ENCODE measurements around the gene NEDD8.

DNA sequence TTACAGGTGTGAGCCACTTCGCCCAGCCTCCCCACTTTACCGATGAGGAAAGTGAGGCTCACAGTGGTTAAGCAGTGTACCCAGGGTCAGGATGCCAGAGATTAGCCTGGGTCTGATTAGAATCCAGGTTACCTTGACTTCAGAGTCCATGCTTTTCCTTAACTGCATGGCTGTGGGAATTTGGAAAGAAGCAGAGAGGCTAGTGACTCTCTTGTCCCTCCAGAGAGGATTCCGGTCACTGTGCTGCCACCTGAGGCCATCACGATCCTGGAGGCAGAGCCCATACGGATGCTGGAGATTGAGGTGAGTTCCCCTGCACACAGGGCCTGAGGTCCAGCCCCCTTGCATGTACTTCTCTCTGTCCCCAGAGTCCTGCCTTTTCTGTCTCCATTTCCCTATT, 55.6 kb downstream of the NEDD8 start:
- TF ChIP-seq, protein P1, sequence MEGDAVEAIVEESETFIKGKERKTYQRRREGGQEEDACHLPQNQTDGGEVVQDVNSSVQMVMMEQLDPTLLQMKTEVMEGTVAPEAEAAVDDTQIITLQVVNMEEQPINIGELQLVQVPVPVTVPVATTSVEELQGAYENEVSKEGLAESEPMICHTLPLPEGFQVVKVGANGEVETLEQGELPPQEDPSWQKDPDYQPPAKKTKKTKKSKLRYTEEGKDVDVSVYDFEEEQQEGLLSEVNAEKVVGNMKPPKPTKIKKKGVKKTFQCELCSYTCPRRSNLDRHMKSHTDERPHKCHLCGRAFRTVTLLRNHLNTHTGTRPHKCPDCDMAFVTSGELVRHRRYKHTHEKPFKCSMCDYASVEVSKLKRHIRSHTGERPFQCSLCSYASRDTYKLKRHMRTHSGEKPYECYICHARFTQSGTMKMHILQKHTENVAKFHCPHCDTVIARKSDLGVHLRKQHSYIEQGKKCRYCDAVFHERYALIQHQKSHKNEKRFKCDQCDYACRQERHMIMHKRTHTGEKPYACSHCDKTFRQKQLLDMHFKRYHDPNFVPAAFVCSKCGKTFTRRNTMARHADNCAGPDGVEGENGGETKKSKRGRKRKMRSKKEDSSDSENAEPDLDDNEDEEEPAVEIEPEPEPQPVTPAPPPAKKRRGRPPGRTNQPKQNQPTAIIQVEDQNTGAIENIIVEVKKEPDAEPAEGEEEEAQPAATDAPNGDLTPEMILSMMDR (IDR thresholded peaks at IDR 0.05) = no peak
- no peak for TF ChIP-seq POLR2A (IDR thresholded peaks at IDR 0.05)

All from uterus (tissue), 2 donors.